Stimulated activated CD8-positive, alpha-beta memory T cell treated with anti-CD3 and anti-CD28 coated beads, Interleukin-4, amount 100 ng/mL, for 24 hours (primary cell): ENCODE data around the gene PRSS16.

Experiments
- DNase-seq: peaks from one replicate; pipeline ENCODE4 v3.0.0-alpha.2; 2020; ENCODE audit warnings: low read depth

PRSS16 gene

DNA sequence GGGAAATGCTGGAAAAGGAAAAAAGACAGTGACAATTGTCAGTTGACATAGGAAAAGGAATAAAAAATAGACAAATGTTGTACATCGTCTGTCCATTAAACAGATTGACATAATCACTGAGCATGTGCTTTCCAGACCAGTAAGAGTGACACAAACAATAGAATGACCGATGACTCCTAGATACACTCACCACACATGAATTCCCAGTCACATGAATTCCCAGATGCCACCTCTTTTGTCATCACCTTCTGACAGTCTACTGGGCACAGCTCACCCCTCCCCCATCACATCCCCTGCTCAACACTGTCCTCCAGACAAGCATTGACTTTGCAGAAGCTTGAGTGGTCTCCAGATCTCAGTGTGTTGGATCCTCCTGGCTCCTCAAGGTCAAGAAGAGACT lies 38.6 kb downstream of the PRSS16 start:
- no peak for DNase-seq

DNA sequence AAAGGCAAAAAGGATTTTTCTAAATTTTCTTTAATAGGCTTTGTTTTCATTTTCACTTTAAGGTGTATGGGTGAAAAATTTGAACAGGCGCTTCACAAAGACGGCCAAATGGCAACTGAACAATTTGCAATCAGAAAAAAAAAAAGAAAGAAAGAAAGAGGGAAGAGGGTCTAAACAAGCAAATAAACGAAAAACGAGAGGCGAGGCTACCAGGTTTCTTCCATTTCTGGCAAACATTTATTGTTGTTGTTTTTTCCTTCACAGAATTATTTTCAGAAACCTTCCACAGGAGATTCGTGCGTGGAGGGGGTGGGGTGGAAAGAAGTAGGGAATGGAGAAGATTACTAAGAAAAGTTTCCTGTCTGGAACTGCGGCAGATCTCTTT lies 40.2 kb downstream of the PRSS16 start:
- DNase-seq, result no peak

DNA sequence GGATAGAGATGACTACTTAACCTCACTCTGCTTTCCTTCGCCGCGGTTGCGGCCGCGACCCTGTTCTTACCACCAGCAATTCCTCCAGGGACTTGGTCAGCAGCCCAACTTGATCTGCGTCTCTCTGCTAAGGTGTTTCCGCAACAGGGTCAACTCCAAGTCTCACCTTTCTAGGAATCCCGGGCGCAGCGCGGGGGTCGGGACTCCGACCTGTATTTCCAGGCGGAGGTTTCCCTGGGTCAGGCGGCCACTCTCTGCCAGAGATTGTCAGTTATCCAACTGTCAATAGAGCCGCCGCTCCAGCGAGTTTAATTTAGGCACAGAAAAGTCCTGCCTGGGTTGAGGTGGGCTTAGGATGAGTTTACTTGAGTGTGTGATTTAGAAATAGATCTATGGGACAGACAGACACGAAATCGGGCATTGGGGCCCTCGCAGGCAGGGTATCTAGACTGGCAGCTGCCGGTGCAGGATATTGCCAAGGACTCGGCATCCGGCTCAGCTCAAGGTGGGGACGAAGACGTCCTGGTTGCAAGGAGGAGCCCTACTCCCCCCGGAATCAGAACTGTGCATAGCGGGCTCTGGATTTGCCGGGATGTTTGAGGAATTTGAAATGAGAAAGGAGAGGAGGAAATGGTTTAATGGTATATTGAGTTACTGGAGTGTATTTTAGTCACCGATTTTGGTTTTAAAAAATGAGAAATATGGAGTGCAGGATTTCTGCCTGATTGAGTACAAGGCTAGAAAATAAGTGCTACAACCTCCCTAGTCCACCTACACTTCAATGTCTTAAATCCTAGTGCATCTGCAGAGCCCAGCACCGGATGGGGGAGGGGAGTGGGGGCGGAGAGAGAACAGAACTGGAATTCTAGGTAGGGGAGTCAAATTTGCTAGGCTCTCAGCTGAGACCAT lies 40.9 kb downstream of the PRSS16 start:
- no peak for DNase-seq

DNA sequence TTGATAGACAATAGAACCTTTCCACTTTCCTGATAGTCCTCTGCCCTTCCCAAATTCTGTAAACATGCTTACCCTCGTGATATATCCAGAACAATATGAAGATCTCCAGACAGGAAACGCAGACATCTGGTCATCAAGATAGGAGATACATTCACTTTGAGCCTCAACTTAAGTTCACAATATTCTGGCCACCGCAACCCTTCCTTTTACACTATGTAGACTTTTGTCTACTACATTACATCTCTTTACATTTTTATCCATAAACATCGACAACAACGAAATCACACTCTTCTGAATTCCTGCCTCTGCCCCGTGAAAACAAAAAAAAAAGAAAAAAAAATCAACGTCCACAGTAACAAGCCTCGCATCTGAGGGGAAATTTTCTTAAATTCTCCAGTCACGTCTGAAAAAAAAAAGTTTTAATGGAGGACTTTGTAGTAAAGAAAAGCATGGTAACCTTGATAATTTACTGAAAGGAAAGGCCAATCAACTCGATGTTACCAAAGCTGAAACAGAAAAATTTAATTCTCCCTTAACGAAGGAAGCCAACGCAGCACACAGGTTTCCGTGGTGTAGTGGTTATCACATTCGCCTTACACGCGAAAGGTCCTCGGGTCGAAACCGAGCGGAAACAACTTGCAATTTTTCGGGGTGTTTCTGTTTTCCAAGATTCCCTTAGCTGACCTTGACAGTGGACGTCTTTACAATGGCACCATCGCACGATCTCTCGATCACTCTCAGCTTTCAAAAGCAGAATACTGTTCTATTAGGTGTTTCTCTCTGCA lies 42.8 kb downstream of the PRSS16 start:
- DNase-seq, result no peak

- no peak for DNase-seq
These were observed 43.3 kb downstream of the PRSS16 start for GRCh38 chr6:27290850-27291208.

GRCh38 chr6:27293436-27294098 lies 46.1 kb downstream of the PRSS16 start:
- DNase-seq, result no peak

- DNase-seq, result no peak
These were observed 46.9 kb downstream of the PRSS16 start for GRCh38 chr6:27294409-27294808.

- DNase-seq, result no peak
These were observed 48.0 kb downstream of the PRSS16 start for GRCh38 chr6:27295301-27296079.

GRCh38 chr6:27296106-27296783 lies 48.7 kb downstream of the PRSS16 start:
- DNase-seq, result no peak

GRCh38 chr6:27297484-27297856 lies 50.0 kb downstream of the PRSS16 start:
- DNase-seq, result no peak

- DNase-seq, result peak; percentile 4
These were observed 50.6 kb downstream of the PRSS16 start for GRCh38 chr6:27297857-27298730.

DNA sequence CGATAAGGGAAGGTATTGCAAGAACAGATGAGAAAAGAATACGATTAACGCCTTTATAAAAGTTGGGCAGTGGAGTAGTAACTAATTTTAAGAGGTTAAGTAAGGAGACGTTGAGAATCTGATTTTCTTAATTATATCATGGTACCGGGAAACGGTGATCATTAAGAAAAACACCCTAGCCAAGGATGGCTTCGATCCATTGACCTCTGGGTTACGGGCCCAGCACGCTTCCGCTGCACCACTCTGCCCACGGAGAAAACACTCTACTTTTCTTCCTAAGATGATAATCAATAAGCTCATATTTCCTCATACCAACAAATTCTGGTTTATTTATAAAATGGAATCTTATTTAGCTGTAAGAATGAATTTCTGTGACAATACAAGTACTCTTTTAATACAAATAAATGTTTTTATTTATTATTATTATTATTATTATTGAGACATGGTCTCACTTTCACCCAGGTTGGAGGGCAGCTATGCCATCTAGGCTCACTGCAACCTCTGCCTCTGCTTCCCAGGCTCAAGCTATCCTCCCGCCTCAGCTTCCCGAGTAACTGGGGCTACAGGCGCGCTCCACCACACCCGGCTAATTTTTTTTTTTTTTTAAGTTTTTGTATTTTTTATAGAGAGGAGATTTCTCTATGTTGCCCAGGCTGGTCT lies 56.2 kb downstream of the PRSS16 start:
- DNase-seq, result no peak
